GM12878 (cell line): ENCODE measurements around the gene USP34. TPM values are rescaled to one million over a fixed set of nuclear protein-coding genes. Genes with fewer than 3 reads are reported as not detected.

Source experiments
- ATAC-seq: fragments of 200-7000 bp; cut with Tn5 transposase; 3 replicates; pipeline ENCODE4 v1.9.1; 2020; ENCODE audit warnings: mild to moderate bottlenecking, moderate library complexity
- BruUV-seq: library from RNA; stranded (reverse); fragments of 400-500 nt; replicated peaks from 2 replicates; lab custom pipeline; 2021; lab: Mats Ljungman, UMichigan
- CTCF ChIA-PET: fragments of 300-600 bp; sonication (Branson Sonifier 250); formaldehyde crosslinking; extraction: SDS; loops from one replicate; lab custom pipeline; 2021; ENCODE audit warnings: inconsistent platforms; lab: Yijun Ruan, JAX
- POLR2A ChIA-PET: fragments of 350-600 bp; formaldehyde crosslinking; extraction: SDS; loops from one replicate; lab custom pipeline; 2021; ENCODE audit warnings: inconsistent platforms; lab: Charles Lee
- RAD21 ChIA-PET: fragments of 300-600 bp; sonication (Branson Sonifier 250); formaldehyde crosslinking; loops from one replicate; lab custom pipeline; 2023; ENCODE audit warnings: antibody characterized with exemption; ENCODE audit not compliant: unreplicated experiment; lab: Charles Lee
- SMC1A ChIA-PET: fragments of 300-600 bp; sonication (Branson Sonifier 250); formaldehyde crosslinking; loops from one replicate; lab custom pipeline; 2023; ENCODE audit not compliant: unreplicated experiment, uncharacterized antibody; lab: Charles Lee
- DNase-seq: peaks from one replicate; pipeline ENCODE4 v3.0.0-alpha.2; 2011; ENCODE audit warnings: low read depth, low spot score
- FAIRE-seq: peaks from 3 replicates; lab custom pipeline; 2011; peaks lifted over from hg19 to GRCh38; lab: Jason Lieb, UNC
- H2AFZ ChIP-seq: 2 replicates; pipeline ENCODE4 v1.6.0; 2011; ENCODE audit warnings: low read depth, low read length, control low read depth; ENCODE audit not compliant: control insufficient read depth
- H3K27ac ChIP-seq: 2 replicates; pipeline ENCODE4 v1.5.1; 2011; ENCODE audit warnings: control low read depth; ENCODE audit not compliant: control insufficient read depth, insufficient read depth
- H3K27me3 ChIP-seq, 2 experiments: replicated peaks in 1 of 2; 2 replicates each; pipeline versions ENCODE4 v1.6.0 to v1.6.1; 2011; ENCODE audit warnings: low read length in 1 of 2; ENCODE audit not compliant: control insufficient read depth in 2 of 2, insufficient read depth in 2 of 2
- H3K36me3 ChIP-seq, 2 experiments: 2 replicates each; pipeline ENCODE4 v1.5.1; 2011; ENCODE audit warnings: low read length in 1 of 2; ENCODE audit not compliant: control insufficient read depth in 2 of 2, insufficient read depth in 2 of 2
- H3K4me1 ChIP-seq: 2 replicates; pipeline ENCODE4 v1.6.1; 2011; ENCODE audit warnings: mild to moderate bottlenecking, low read length, moderate library complexity, mixed read lengths; ENCODE audit not compliant: control insufficient read depth, insufficient read depth
- H3K4me2 ChIP-seq: 2 replicates; pipeline ENCODE4 v1.6.0; 2011; ENCODE audit warnings: control low read depth; ENCODE audit not compliant: control insufficient read depth, insufficient read depth
- H3K4me3 ChIP-seq: fragments of 200-600 bp; sonication (generic); 2 replicates; pipeline ENCODE4 v1.5.1; 2016
- H3K79me2 ChIP-seq: 2 replicates; pipeline ENCODE4 v1.6.0; 2011; ENCODE audit warnings: low read length; ENCODE audit not compliant: control insufficient read depth, insufficient read depth
- H3K9ac ChIP-seq: 2 replicates; pipeline ENCODE4 v1.8.0; 2011; ENCODE audit warnings: low read length, control low read depth, mixed read lengths; ENCODE audit not compliant: control insufficient read depth, insufficient read depth
- H3K9me3 ChIP-seq: replicated peaks from 3 replicates; pipeline ENCODE4 v1.5.1; 2011; ENCODE audit warnings: mild to moderate bottlenecking, low read length; ENCODE audit not compliant: control insufficient read depth, insufficient read depth
- H4K20me1 ChIP-seq: 2 replicates; pipeline ENCODE4 v1.6.0; 2011; ENCODE audit not compliant: control insufficient read depth, insufficient read depth
- BHLHE40 ChIP-seq, 2 experiments: fragments of 450-650 bp in 1 of 2; IDR thresholded peaks; 2 replicates each; pipeline ENCODE4 v1.6.1; 2011 to 2017; ENCODE audit warnings: low read depth in 2 of 2, borderline replicate concordance in 1 of 2, improper control_type of control experiment in 1 of 2, low read length in 1 of 2, mild to moderate bottlenecking in 1 of 2
- E4F1 ChIP-seq: fragments of 450-650 bp; IDR thresholded peaks from 2 replicates; pipeline ENCODE4 v1.6.1; 2018; ENCODE audit warnings: borderline replicate concordance, mild to moderate bottlenecking; ENCODE audit not compliant: partially characterized antibody
- ELK1 ChIP-seq: IDR thresholded peaks from 2 replicates; pipeline ENCODE4 v1.6.1; 2012; ENCODE audit warnings: low read depth, low read length, improper control_type of control experiment
- KDM1A ChIP-seq: fragments of 200-600 bp; sonication (generic); IDR thresholded peaks from 2 replicates; pipeline ENCODE4 v1.6.1; 2016; ENCODE audit warnings: borderline replicate concordance
- MEF2B ChIP-seq: fragments of 450-650 bp; IDR thresholded peaks from 2 replicates; pipeline ENCODE4 v1.6.1; 2018; ENCODE audit warnings: mild to moderate bottlenecking, moderate library complexity; ENCODE audit not compliant: partially characterized antibody, poor library complexity, severe bottlenecking
- NKRF ChIP-seq: fragments of 450-650 bp; conservative IDR thresholded peaks from 2 replicates; pipeline ENCODE4 v1.6.1; 2017; ENCODE audit warnings: mild to moderate bottlenecking, moderate library complexity
- SREBF2 ChIP-seq: IDR thresholded peaks from 2 replicates; pipeline ENCODE4 v1.6.1; 2012; ENCODE audit warnings: mild to moderate bottlenecking, low read length
- TCF12 ChIP-seq: IDR thresholded peaks from 2 replicates; pipeline ENCODE4 v1.6.1; 2011; ENCODE audit warnings: low read depth, mild to moderate bottlenecking, low read length
- TCF7 ChIP-seq: IDR thresholded peaks from 2 replicates; pipeline ENCODE4 v1.6.1; 2014; ENCODE audit warnings: antibody characterized with exemption, borderline replicate concordance
- ZBED1 ChIP-seq: IDR thresholded peaks from 2 replicates; pipeline ENCODE4 v1.6.1; 2016; ENCODE audit warnings: borderline replicate concordance
- ZZZ3 ChIP-seq: IDR thresholded peaks from 2 replicates; pipeline ENCODE4 v1.6.1; 2011; ENCODE audit warnings: low read depth; ENCODE audit not compliant: control insufficient read depth, insufficient read length
- WGBS: methylation state at CpG from one replicate; pipeline ENCODE4 v1.1.6; 2016; ENCODE audit warnings: low lambda C conversion rate; ENCODE audit not compliant: insufficient replicate concordance, insufficient coverage; ENCODE audit errors: missing lambda C conversion rate; 5-methylcytosine and 5-hydroxymethylcytosine counted together
- in situ Hi-C: fragments of 300-500 bp; cut with MboI; formaldehyde crosslinking; loops from 9 replicates; pipeline ENCODE4 v1.14.3; 2018; ENCODE audit warnings: mixed read lengths
- intact Hi-C: fragments of 100-400 bp; cut with micrococcal nuclease; formaldehyde crosslinking; loops from one replicate; pipeline ENCODE4 v1.14.2; 2022; ENCODE audit not compliant: unreplicated experiment
- polyA plus RNA-seq, 11 experiments: library from polyadenylated mRNA; depleted of rRNA in 4 of 11; unstranded in 6 of 11; stranded (reverse) in 5 of 11; fragments of >200 nt; fragmentation: Nextera tagmentation in 4 of 11; fragmentation: Illumina TruSeq in 1 of 11; extraction: Ambion mirVana in 4 of 11; extraction: Trizol in 1 of 11; gene quantifications; 1 replicate in 1 of 11; 2 replicates in 10 of 11; pipeline versions ENCODE4 v1.2.1 to v1.2.3, GENCODE V29; 2011 to 2016; ENCODE audit warnings: inconsistent platforms in 2 of 11, missing spikeins in 2 of 11, low read depth in 1 of 11
- total RNA-seq, 4 experiments: library from RNA; depleted of rRNA in 3 of 4; stranded (reverse); fragments of >200 nt in 3 of 4; fragmentation: Illumina TruSeq in 1 of 4; extraction: Trizol in 1 of 4; gene quantifications; 2 replicates each; pipeline versions ENCODE4 v1.2.1 to v1.2.3, GENCODE V29; 2013 to 2021

Gene USP34
- total and polyA plus RNA-seq, 10 of the 15 experiments (the other 5 are each of a cell fraction or from before 2014, with no cell fraction given) = 26.2 to 106 (median 62.1) TPM

- TF ChIP-seq E4F1 (no peak), TCF7 (no peak), BHLHE40 (IDR thresholded peaks at IDR 0.05; ENCODE audit: borderline replicate concordance in 1 of 2, low read depth in 2 of 2, low read length in 1 of 2) (no peak), ZZZ3 (no peak), TCF12 (no peak), ZBED1 (no peak), KDM1A (no peak), SREBF2 (no peak), ELK1 (no peak)
Measured at GRCh38 chr2:61425605-61426155, 45.2 kb downstream of the USP34 start (continued).

GRCh38 chr2:61423714-61424113 is 47.2 kb downstream of the USP34 start:
- Histone ChIP-seq H3K9ac (no peak overlapping the region), H3K9me3 (no peaks in the 10 kb centered on the region), H4K20me1 (peaks cover 3% of the 10 kb centered on the region; the same call in 1 of the 2 replicates), H3K27ac (no peak overlapping the region), H3K27me3 (no peaks in the 10 kb centered on the region), H3K4me3 (no peak overlapping the region), H3K4me2 (no peak overlapping the region; the same call in 1 of the 2 replicates), H3K79me2 (peaks cover 82% of the 10 kb centered on the region), H3K4me1 (peaks cover 45% of the 10 kb centered on the region), H2AFZ (no peak overlapping the region), H3K36me3 (no peaks in the 10 kb centered on the region; a peak in 2 of 4 replicates)
- ATAC-seq (no peak), DNase-seq (no peak), FAIRE-seq (no peak)
- SMC1A ChIA-PET = interaction anchor here (0.8 kb wide), 1 partner anchor 15 kb away, joined by 3 read pairs; no protein-coding TSS in a partner anchor
- in situ Hi-C loops = no loop called here
- no TSS peak for BruUV-seq
- intact Hi-C loops = no loop called here
- POLR2A ChIA-PET = no interaction called here
- CTCF ChIA-PET = no interaction called here
- RAD21 ChIA-PET = no interaction called here
- 68% methylated on average over 3 of the region's 3 CpGs for WGBS
- TF ChIP-seq KDM1A (no peak), NKRF (no peak), MEF2B (no peak)
